ENCODE data around the gene MRPS26.

DNA sequence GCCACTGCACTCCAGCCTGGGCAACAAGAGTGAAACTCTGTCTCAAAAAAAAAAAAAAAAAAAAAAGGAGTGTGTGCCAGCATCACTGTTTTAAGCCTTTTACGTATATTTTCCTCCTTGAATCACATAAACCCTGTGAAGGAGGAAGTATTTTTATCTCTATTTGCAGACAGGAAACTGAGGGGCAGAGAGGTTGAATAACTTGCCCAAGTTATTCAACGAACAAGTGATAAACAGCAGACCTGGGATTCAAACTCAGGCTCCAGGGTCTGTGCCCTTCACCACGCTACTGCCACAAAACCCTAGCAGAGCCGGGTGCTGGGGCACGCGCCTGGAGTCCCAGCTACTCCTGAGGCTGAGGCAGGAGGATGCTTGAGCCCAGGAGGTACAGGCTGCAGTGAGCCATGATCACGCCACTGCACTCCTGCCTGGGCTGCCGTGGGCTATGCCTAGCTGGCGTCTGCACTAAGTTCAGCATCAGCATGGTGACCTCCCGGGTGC is 48.1 kb downstream of the MRPS26 start:
- TF ChIP-seq, protein P1, sequence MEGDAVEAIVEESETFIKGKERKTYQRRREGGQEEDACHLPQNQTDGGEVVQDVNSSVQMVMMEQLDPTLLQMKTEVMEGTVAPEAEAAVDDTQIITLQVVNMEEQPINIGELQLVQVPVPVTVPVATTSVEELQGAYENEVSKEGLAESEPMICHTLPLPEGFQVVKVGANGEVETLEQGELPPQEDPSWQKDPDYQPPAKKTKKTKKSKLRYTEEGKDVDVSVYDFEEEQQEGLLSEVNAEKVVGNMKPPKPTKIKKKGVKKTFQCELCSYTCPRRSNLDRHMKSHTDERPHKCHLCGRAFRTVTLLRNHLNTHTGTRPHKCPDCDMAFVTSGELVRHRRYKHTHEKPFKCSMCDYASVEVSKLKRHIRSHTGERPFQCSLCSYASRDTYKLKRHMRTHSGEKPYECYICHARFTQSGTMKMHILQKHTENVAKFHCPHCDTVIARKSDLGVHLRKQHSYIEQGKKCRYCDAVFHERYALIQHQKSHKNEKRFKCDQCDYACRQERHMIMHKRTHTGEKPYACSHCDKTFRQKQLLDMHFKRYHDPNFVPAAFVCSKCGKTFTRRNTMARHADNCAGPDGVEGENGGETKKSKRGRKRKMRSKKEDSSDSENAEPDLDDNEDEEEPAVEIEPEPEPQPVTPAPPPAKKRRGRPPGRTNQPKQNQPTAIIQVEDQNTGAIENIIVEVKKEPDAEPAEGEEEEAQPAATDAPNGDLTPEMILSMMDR (tag by site-specific recombination; IDR thresholded peaks at IDR 0.05) = no peak
- TF ChIP-seq ZNF544 (tag by site-specific recombination; IDR thresholded peaks at IDR 0.05) = no peak
- TF ChIP-seq YY1 (tag by site-specific recombination; IDR thresholded peaks at IDR 0.05) = no peak
- TF ChIP-seq, protein P2, sequence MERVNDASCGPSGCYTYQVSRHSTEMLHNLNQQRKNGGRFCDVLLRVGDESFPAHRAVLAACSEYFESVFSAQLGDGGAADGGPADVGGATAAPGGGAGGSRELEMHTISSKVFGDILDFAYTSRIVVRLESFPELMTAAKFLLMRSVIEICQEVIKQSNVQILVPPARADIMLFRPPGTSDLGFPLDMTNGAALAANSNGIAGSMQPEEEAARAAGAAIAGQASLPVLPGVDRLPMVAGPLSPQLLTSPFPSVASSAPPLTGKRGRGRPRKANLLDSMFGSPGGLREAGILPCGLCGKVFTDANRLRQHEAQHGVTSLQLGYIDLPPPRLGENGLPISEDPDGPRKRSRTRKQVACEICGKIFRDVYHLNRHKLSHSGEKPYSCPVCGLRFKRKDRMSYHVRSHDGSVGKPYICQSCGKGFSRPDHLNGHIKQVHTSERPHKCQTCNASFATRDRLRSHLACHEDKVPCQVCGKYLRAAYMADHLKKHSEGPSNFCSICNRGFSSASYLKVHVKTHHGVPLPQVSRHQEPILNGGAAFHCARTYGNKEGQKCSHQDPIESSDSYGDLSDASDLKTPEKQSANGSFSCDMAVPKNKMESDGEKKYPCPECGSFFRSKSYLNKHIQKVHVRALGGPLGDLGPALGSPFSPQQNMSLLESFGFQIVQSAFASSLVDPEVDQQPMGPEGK (tag by site-specific recombination; IDR thresholded peaks at IDR 0.05) = no peak
- TF ChIP-seq, protein P3, sequence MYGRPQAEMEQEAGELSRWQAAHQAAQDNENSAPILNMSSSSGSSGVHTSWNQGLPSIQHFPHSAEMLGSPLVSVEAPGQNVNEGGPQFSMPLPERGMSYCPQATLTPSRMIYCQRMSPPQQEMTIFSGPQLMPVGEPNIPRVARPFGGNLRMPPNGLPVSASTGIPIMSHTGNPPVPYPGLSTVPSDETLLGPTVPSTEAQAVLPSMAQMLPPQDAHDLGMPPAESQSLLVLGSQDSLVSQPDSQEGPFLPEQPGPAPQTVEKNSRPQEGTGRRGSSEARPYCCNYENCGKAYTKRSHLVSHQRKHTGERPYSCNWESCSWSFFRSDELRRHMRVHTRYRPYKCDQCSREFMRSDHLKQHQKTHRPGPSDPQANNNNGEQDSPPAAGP (tag by site-specific recombination; IDR thresholded peaks at IDR 0.05) = no peak
- no peak for TF ChIP-seq ZNF610 (tag by site-specific recombination; IDR thresholded peaks at IDR 0.05; ENCODE audit: borderline replicate concordance)
- TF ChIP-seq HOXA7 (CRISPR knock-in tag; IDR thresholded peaks at IDR 0.05; ENCODE audit: borderline replicate concordance) = no peak
- no peak for TF ChIP-seq KLF9 (tag by site-specific recombination; IDR thresholded peaks at IDR 0.05; ENCODE audit: low read depth)
- TF ChIP-seq MZF1 (tag by site-specific recombination; IDR thresholded peaks at IDR 0.05; ENCODE audit: borderline replicate concordance) = no peak
